HG02870 (cell line): Measurements from ENCODE around the gene CSF2.
"Not testable (repeated sequence)": the region's sequence is repeated elsewhere in the genome, so short reads cannot be mapped to it uniquely, and the experiment has no call there.

Source experiments
- ATAC-seq: cut with Tn5 transposase; IDR thresholded peaks from one replicate; pipeline ENCODE4 v1.9.1; 2021; ENCODE audit warnings: mild to moderate bottlenecking, moderate library complexity; ENCODE audit not compliant: unreplicated experiment

Gene CSF2

DNA sequence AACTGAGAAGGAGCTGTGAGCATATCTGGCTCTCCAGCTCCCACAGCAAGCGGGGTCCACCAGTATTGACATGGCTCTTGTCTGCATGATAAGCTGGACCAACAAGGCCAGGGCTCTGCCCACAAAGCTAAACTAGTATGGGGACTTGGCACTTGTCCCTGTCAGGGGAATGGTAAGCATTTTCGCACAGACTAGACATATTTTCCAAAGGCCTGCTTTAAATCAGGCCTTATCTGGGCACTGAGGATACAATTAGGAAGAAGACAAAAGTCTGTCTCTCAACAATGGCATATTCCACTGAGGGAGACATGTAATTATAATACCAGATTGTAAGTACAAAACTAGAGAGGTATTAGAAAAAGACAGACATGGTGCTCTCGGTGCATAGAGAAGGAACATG is 32.1 kb downstream of the CSF2 start:
- ATAC-seq = no peak

- not testable (repeated sequence) for ATAC-seq
Observed at GRCh38 chr5:132108495-132108894, 34.9 kb downstream of the CSF2 start.

- ATAC-seq = not testable (repeated sequence)
Observed at GRCh38 chr5:132108957-132109356, 35.4 kb downstream of the CSF2 start.

DNA sequence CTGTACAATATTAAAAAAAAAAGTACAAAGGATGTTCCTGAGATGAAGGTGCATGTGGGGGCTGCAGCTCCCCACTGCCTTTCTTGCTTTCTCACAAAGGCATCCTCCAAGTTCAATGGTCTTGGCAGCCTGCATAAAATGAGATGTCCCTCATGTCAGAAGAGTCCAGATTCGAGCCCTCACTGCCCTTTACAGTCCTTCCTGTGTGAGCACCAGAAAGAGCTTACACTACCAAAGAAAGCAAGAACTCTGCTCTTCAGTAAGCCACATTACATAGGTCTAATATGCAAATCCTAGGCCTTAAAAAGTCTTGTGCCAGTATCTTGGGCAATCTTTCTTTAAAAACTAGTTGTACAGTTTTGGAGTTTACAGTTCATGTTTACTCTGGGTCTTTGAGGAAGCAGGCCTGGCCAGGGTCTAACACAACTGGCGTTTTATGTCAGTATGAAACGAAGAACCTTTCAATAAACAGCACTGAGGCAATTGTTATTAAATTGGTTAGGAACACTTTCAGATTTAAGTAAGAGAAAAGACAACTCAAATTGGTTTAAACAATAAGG is 36.0 kb downstream of the CSF2 start:
- ATAC-seq = no peak

DNA sequence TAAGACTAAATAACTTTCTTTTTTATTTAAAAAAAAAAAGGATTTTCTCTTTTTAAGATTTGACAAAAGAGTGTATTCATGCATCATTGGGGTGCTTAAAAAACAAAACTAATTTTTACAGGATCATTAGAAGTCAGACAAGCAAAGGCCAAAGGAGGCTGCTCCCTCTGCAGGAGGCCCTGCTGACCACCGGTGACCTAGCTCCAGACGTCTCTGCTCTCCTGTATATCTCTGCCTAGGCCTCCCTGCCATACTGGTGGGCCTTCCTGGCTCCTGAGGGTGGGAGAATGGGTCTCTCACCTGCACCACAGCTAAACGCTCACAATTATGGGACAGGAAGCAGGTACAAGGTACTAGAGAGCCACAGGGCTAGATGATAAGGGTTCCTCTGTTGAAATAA is 36.6 kb downstream of the CSF2 start:
- ATAC-seq = no peak

- no peak for ATAC-seq
Observed at GRCh38 chr5:132110930-132111329, 37.3 kb downstream of the CSF2 start.

DNA sequence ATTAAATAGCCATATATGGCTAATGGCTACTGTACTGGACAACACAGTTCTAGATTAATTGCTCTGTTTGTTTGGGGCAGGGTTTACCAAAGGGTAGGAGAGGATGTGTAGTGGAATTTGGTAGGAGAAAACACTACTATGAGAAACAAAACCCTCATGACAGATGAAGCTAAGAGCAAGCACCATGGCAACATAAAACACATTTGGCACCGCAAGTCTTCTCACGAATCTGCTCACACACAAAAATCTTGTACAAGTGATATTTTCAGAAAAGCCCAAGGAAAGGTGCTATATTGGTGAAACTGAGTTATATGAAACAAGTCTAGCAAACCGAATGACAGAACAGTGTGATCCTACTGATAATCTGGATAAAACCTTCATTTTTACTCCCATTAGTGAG is 38.5 kb downstream of the CSF2 start:
- ATAC-seq = no peak

DNA sequence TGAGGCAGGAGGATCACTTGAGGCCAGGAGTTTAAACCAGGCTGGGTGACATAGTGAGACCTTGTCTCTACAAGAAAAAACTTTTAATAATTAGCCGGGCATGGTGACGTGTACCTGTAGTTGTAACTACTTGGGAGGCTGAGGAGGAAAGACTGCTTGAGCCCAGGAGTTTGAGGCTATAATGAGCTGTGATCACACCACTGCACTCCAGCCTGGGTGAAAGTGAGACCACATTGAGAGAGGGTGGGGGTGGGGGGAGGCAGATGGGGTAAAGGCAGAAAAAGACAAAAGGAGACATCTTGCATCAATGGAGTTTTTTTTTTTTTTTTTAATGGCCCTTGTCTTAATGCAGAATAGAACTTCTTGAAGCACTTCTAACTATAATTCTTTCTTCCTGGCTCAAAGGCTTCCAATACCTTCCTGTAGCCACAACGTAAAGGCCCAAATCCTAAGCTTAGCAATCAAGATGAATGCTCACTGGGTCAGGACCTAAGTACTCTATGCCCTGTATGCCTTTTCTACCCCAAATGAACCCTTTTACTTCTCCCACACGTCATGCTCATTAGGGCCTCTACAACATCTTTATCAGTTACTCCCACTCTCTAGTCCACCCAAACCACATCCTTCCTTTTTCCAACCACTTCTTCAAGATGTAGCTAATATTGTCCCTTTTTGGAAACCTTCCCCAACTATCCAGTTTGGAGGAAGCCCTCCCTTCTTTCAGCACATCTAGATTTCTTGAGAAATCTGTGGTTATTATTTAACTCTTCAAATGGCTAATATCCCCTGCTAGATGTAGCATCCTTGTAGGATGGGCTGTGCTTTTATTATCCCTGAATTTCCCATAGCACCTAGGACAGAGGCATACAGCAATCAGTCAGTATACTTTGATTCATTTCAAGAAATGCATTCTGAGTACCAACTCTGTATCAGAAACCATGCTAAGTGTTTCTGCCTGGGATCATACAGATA is 40.8 kb downstream of the CSF2 start:
- no peak for ATAC-seq

- ATAC-seq = no peak
Observed at GRCh38 chr5:132115375-132115774, 41.8 kb downstream of the CSF2 start.

DNA sequence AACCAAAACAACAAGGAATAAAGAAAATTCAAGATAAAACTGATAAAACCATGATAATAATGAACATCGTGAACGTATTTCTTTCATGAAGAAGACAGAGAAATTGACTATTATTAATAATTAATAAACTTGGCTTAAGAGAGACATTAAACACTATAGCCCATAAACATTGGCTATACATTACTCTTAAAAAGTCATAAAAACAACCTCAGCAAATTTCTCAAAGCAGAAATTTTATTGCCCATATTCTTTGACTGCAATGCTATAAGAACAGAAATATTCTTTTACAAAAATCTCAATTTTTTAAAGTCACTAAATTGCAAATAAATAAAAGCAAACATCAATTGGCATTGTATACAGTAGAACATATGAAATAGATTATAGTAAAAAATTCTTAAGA is 42.5 kb downstream of the CSF2 start:
- ATAC-seq = no peak

DNA sequence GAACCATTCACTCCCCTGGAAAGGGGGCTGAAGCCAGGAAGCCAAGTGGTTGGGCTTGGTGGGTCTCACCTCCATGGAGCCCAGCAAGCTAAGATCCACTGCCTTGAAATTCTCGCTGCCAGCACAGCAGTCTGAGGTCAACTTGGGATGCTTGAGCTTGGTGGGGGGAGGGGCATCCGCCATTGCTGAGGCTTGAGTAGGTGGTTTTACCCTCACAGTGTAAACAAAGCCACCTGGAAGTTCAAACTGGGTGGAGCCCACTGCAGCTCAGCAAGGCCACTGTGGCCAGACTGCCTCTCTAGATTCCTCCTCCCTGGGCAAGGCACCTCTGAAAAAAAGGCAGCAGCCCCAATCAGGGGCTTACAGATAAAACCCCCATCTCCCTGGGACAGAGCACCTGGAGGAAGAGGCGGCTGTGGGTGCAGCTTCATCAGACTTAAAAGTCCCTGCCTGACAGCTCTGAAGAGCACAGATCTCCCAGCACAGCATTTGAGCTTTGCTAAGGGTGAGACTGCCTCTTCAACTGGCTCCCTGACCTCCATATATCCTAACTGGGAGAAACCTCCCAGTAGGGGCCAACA is 43.4 kb downstream of the CSF2 start:
- ATAC-seq = not testable (repeated sequence)

GRCh38 chr5:132120717-132121116 is 47.1 kb downstream of the CSF2 start:
- not testable (repeated sequence) for ATAC-seq

DNA sequence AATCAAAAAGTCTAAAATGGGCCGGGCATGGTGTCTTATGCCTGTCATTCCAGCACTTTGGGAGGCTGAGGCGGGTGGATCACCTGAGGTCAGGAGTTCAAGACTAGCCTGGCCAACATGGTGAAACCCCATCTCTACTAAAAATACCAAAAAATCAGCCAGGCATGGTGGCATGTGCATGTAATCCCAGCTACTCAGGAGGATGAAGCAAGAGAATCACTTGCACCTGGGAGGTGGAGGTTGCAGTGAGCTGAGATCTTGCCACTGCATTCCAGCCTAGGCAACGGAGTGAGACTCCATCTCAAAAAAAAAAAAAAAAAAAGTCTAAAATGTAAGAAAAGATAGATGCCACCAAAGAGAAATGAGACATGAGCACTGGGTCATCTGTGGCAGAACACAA is 49.4 kb downstream of the CSF2 start:
- ATAC-seq = not testable (repeated sequence)

GRCh38 chr5:132123578-132123977 is 50.0 kb downstream of the CSF2 start:
- not testable (repeated sequence) for ATAC-seq
